AG09309 (cell line): ENCODE measurements around the gene SOX14.

Source experiments
- DNase-seq: peaks from one replicate; pipeline ENCODE4 v3.0.0-alpha.2; 2010; ENCODE audit warnings: low read depth
- H3K4me3 ChIP-seq: 2 replicates; pipeline ENCODE4 v1.5.1; 2011; ENCODE audit warnings: mild to moderate bottlenecking, low read depth, low read length, moderate library complexity; ENCODE audit not compliant: control insufficient read depth
- TF ChIP-seq, protein P1 (sequence below): IDR thresholded peaks from 2 replicates; pipeline ENCODE4 v1.5.1; 2011; ENCODE audit warnings: mild to moderate bottlenecking, low read depth, low read length, inconsistent platforms; ENCODE audit not compliant: insufficient read depth, control insufficient read depth; ENCODE audit errors: missing control alignments

Gene SOX14

GRCh38 chr3:137759505-137759904 is 4.6 kb upstream of the SOX14 start:
- no peak overlapping the region for H3K4me3 ChIP-seq
- TF ChIP-seq, protein P1, sequence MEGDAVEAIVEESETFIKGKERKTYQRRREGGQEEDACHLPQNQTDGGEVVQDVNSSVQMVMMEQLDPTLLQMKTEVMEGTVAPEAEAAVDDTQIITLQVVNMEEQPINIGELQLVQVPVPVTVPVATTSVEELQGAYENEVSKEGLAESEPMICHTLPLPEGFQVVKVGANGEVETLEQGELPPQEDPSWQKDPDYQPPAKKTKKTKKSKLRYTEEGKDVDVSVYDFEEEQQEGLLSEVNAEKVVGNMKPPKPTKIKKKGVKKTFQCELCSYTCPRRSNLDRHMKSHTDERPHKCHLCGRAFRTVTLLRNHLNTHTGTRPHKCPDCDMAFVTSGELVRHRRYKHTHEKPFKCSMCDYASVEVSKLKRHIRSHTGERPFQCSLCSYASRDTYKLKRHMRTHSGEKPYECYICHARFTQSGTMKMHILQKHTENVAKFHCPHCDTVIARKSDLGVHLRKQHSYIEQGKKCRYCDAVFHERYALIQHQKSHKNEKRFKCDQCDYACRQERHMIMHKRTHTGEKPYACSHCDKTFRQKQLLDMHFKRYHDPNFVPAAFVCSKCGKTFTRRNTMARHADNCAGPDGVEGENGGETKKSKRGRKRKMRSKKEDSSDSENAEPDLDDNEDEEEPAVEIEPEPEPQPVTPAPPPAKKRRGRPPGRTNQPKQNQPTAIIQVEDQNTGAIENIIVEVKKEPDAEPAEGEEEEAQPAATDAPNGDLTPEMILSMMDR, result no peak

DNA sequence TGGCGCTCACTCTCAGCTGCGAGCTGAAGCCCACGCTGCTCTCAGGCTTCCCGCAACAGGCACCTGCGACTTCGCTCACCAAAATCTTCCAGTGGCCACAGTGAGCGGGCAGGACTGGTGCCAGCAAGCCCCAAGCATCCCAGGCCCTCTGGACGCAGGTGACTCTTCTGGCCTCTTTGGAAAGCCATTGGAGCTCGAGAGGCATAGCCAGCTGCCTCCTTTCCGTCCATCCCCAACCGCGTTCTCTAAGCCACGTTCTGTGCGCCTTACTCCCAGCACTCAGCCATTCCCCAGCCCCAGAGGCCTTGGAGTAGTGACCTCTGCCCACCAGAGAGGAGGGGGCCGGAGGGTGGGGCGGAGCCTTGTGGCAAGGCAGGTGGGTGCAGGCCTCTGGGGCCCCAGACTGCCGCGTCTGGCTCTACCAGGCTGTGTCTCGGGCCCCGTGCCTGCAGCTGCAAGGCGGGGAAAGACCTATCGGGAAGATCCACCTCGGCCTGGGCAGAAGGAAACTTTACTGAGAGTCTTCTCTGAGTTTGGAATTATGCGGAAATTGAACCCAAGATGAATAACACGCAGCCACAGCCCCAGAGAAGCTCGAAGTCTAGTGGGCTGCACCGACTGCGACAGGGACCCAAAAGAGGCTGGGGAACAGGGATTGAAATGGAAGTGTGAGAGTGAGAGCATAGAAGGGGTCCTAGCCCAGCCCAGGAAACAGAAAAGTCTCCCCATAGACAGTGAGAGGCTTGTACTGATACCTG is 3.6 kb upstream of the SOX14 start:
- TF ChIP-seq, protein P1, result no peak
- H3K4me3 ChIP-seq, result no peak overlapping the region

More at GRCh38 chr3:137759505-137759904, 4.6 kb upstream of the SOX14 start:
- no peak for DNase-seq

DNA sequence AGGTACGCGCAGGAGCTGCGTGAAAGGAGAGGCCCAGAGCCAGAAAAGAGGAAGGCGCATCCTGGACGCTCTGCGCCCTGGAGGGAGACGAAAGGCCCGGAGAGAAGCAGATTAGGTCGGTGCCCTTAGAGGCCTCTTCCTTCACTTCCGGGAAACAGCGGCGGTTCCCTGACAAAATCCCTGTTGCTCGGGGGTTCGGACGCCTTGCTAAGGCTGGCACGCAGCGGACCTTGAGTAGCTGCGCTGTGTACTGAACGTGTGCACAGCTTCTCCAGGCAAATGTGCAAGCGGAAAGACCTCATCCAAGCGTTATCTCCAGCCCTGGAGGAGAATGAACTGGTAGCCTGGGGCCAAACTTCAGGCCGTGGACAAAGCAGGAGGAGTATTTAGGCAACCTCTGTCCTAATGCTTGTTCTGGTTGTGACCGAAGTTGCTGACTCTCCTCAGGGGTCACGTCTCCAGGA is 3.0 kb upstream of the SOX14 start:
- TF ChIP-seq, protein P1, result no peak
- DNase-seq, result no peak
- H3K4me3 ChIP-seq, result no peak overlapping the region

More for the DNA sequence above, 3.6 kb upstream of the SOX14 start:
- no peak for DNase-seq

DNA sequence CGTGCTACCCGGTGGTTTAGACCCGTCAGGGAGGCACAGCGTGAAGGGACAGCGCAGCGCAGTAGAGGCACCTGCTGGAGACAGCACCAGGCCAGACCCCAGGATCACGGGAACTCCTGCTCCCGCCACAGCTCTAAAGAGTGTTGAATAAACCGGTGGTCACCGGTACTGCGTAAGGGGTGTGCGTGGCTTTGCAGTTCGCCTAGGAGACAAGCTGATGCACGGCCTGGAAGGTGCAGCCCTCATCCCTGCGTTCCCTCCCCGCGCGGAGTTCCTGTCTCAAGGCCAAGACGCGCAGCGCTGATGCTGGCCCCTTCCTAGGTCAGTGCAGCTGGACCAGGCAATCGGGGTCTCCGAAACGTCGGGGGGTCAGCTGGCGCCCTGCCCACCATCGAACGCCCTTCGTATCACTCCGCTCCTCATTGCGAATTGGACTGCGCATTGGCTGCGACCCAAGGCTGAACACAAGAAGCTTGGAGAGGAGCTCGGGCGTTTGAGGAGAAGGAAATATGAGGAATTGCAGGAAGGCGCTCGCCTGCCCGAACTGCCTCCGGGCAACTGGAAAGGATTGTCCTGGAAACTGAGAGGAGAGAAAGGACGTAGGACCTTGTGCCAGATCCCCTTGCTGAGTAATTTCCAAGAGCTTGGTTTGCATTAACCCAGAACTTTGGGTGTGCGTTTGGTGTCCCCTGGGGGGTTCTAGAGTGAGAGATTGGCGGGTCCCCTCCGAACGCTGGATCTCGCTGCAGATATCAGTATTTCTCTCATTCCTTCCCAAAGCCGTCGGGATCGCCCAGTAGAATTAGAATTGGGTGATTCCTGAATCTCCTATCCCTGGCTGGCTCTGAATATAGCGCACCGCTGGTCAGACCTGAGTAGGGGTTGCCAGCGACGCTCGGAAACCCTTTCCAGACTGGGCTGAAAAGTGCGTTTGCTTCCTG is 2.3 kb upstream of the SOX14 start:
- no peak for DNase-seq
- H3K4me3 ChIP-seq, result no peak overlapping the region
- TF ChIP-seq, protein P1, result no peak

GRCh38 chr3:137762674-137763593 is 1.2 kb upstream of the SOX14 start:
- no peak for DNase-seq
- TF ChIP-seq, protein P1, result no peak
- H3K4me3 ChIP-seq, result no peak overlapping the region

DNA sequence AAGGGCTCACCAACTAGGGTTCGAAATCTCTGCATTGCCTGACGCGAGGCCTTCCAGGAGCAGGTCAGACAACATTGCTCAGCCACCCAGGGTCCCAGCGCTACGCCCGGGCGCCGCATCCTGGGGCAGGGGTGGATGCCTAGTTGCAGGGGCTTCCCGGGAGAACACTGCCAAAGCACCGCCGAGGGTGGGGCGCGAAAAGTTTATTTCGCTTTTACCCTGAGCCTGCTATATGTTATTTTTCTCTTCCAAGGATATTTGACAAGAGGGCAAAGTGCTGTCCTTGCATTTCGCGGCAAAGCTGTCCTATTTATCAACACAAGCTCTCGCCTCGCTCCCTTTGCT is 549 bp upstream of the SOX14 start:
- TF ChIP-seq, protein P1, result no peak
- DNase-seq, result no peak
- no peak overlapping the region for H3K4me3 ChIP-seq
